KMS-11 (cell line): ENCODE results near the gene FBXO41.

Experiments
- H2AFZ ChIP-seq: fragments of 200-600 bp; sonication (generic); 2 replicates; pipeline ENCODE4 v1.6.1; 2016; ENCODE audit warnings: antibody characterized with exemption, mixed run types, low read depth
- H3K27ac ChIP-seq: fragments of 200-600 bp; sonication (generic); 2 replicates; pipeline ENCODE4 v1.6.1; 2016; ENCODE audit warnings: mild to moderate bottlenecking, mixed run types
- H3K27me3 ChIP-seq: fragments of 200-600 bp; sonication (generic); 2 replicates; pipeline ENCODE4 v1.6.1; 2017; ENCODE audit warnings: mild to moderate bottlenecking, low read depth, mixed run types, moderate library complexity; ENCODE audit not compliant: insufficient read depth
- H3K36me3 ChIP-seq: fragments of 200-600 bp; sonication (generic); 2 replicates; pipeline ENCODE4 v1.6.1; 2017; ENCODE audit warnings: mild to moderate bottlenecking, mixed run types; ENCODE audit not compliant: insufficient read depth
- H3K4me1 ChIP-seq: fragments of 200-600 bp; sonication (generic); 2 replicates; pipeline ENCODE4 v1.6.1; 2016; ENCODE audit warnings: mild to moderate bottlenecking, low read depth, mixed run types; ENCODE audit not compliant: poor library complexity, severe bottlenecking
- H3K4me2 ChIP-seq: fragments of 200-600 bp; sonication (generic); 2 replicates; pipeline ENCODE4 v1.7.0; 2016; ENCODE audit warnings: mild to moderate bottlenecking, mixed run types
- H3K4me3 ChIP-seq: fragments of 200-600 bp; sonication (generic); IDR thresholded peaks from 2 replicates; pipeline ENCODE4 v1.6.1; 2017; ENCODE audit warnings: low read depth, low read length, mixed read lengths; ENCODE audit not compliant: insufficient read depth
- H3K79me2 ChIP-seq: fragments of 200-600 bp; sonication (generic); 2 replicates; pipeline ENCODE4 v1.6.1; 2016; ENCODE audit warnings: low read depth, mixed run types; ENCODE audit not compliant: insufficient read depth
- H3K9ac ChIP-seq: fragments of 200-600 bp; sonication (generic); 2 replicates; pipeline ENCODE4 v1.6.1; 2016; ENCODE audit warnings: mild to moderate bottlenecking, mixed run types
- H4K20me1 ChIP-seq: fragments of 200-600 bp; sonication (generic); 2 replicates; pipeline ENCODE4 v1.6.1; 2016; ENCODE audit warnings: mild to moderate bottlenecking, mixed run types; ENCODE audit not compliant: insufficient read depth
- TF ChIP-seq, protein P1 (sequence below): fragments of 200-600 bp; sonication (generic); conservative IDR thresholded peaks from 2 replicates; pipeline ENCODE4 v1.6.1; 2017; ENCODE audit warnings: low read depth, mild to moderate bottlenecking, antibody characterized with exemption, low read length, moderate library complexity, mixed read lengths

The FBXO41 gene

DNA sequence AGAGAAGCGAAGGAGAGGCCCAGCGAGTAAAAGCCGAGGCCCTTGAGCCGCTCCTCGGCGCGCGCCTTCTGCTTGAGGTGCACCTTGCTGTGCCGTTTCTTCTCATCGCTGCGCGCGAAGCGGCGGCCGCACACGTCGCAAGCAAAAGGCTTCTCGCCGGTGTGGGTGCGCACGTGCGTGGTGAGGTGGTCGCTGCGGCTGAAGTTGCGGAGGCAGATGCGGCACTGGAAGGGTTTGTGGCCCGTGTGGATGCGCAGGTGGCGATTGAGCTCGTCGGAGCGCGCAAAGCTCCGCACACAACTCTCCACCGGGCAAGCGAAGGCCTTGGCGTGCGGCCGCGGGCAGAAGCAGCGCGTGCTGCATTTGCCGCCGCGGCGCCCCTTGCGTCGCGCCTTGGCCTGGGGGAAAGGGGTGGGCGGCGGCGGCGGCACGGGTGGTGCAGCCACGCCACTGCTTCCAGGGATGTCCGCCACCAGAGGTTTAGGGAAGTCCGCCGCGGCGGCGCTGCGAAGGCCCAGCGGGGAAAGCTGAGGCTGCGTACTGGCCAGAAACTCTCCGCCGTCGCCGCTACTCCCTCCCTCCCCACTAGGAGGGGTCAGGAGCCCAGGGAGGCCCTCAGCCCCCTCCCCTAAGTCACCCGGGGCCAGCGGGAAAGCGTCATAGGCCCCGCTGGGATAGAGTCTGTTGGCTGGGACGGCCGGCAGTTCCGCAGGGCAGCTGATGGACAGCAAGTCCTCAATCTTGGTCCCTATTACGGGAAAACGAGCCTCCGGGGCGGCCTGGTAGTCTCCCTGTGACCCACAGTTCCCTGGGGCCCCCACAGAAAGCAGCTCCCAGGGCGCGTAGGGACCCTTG lies 7.4 kb upstream of the FBXO41 start:
- Histone ChIP-seq H3K27ac (no peak overlapping the region), H3K4me2 (no peak overlapping the region), H3K4me1 (no peaks in the 10 kb centered on the region), H3K4me3 (no peak overlapping the region), H3K36me3 (no peaks in the 10 kb centered on the region), H4K20me1 (no peaks in the 10 kb centered on the region), H3K9ac (no peak overlapping the region), H3K27me3 (peaks cover 34% of the 10 kb centered on the region; the same call in 1 of the 2 replicates), H2AFZ (no peak overlapping the region), H3K79me2 (no peaks in the 10 kb centered on the region)
- TF ChIP-seq, protein P1, sequence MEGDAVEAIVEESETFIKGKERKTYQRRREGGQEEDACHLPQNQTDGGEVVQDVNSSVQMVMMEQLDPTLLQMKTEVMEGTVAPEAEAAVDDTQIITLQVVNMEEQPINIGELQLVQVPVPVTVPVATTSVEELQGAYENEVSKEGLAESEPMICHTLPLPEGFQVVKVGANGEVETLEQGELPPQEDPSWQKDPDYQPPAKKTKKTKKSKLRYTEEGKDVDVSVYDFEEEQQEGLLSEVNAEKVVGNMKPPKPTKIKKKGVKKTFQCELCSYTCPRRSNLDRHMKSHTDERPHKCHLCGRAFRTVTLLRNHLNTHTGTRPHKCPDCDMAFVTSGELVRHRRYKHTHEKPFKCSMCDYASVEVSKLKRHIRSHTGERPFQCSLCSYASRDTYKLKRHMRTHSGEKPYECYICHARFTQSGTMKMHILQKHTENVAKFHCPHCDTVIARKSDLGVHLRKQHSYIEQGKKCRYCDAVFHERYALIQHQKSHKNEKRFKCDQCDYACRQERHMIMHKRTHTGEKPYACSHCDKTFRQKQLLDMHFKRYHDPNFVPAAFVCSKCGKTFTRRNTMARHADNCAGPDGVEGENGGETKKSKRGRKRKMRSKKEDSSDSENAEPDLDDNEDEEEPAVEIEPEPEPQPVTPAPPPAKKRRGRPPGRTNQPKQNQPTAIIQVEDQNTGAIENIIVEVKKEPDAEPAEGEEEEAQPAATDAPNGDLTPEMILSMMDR = no peak

DNA sequence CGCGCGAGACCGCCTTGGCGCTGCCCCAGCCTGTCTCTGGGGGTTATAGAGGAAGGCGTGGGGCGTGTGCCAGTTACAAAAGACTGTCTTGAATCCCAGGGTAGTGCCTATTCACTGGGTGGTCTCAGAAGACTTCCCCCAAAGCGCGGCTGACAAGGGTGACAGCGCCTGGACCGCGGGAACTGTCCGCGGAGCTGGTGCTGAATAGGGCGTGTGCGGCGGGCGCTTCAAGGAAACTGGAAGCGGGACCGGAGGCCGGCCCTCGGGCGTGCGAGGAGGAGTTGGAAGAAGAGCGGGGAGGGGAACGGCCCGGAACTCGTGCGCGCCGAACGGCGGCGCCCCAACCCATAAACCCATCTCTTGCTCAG lies 6.8 kb upstream of the FBXO41 start:
- TF ChIP-seq, protein P1 = no peak
- no peak overlapping the region for H2AFZ ChIP-seq
- H3K9ac ChIP-seq = no peak overlapping the region
- no peaks in the 10 kb centered on the region for H3K36me3 ChIP-seq
- H3K27ac ChIP-seq = no peak overlapping the region
- no peaks in the 10 kb centered on the region for H3K79me2 ChIP-seq
- H4K20me1 ChIP-seq = no peaks in the 10 kb centered on the region
- H3K4me2 ChIP-seq = no peak overlapping the region
- no peaks in the 10 kb centered on the region for H3K4me1 ChIP-seq
- no peak overlapping the region for H3K4me3 ChIP-seq
- peaks cover 28% of the 10 kb centered on the region; the same call in 1 of the 2 replicates for H3K27me3 ChIP-seq

DNA sequence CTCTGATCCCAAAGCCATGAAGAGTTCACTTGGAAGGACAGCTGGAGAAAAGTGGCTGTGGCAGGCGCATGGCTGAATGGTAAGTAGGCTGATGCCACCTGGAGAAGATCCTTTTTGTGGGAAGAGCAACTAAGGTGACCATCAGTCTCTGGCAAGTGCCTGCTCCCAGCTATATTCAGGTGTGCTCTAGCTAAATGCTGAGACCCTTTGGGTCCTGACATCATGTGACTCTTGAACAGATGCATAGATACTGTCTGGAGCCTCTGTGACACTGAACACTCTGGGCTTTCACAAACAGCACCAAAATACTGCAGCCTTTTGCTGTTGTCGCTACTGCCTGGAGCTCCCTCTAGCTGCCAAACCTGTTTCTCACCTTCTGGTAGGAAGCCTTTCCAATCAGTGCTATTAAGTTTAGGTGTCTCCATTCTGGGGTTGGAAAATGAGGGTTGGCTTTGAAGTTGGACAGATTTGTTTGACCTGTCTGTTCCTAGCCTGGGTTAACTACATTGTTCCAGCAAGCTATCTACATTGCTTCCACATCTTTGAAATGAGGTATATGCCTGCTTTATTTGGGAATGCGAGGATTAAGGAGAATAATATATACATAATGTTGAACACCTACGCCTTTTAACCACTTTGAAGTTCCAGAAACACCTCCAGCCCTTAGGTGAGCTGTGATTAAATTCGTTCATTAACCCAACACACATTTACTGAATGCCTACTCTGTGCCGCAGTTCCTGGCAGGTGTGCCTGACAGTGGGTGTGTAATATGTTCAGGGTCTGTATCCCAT lies 6.0 kb upstream of the FBXO41 start:
- H3K4me3 ChIP-seq = no peak overlapping the region
- no peaks in the 10 kb centered on the region for H4K20me1 ChIP-seq
- no peak overlapping the region for H3K27ac ChIP-seq
- H3K9ac ChIP-seq = no peak overlapping the region
- H3K36me3 ChIP-seq = no peaks in the 10 kb centered on the region
- H3K4me2 ChIP-seq = no peak overlapping the region
- TF ChIP-seq, protein P1 = peak; percentile 83
- H3K4me1 ChIP-seq = peaks cover 5% of the 10 kb centered on the region
- no peaks in the 10 kb centered on the region for H3K79me2 ChIP-seq
- no peak overlapping the region for H2AFZ ChIP-seq
- peaks cover 20% of the 10 kb centered on the region; the same call in 1 of the 2 replicates for H3K27me3 ChIP-seq

DNA sequence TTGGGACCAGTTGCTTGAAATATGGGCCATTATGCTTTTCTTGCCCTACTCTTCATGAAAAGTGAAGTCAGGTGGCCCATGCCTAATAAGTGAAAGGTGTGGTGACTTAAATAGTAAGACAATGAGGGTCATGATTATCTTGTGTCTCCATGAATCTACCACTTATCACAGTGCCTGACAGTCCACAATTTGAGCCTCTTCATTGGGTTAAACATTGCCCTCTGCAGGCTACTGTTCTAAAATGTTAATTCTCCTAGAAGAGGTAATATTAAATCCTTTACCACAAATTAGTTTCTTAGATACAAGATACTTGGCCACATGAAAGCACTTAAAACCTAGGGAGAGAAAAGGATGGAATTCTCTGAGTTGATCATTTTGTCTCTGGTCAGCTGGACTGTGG lies 5.0 kb upstream of the FBXO41 start:
- Histone ChIP-seq H4K20me1 (no peaks in the 10 kb centered on the region), H3K79me2 (no peaks in the 10 kb centered on the region), H3K4me1 (peaks cover 10% of the 10 kb centered on the region), H3K4me2 (no peak overlapping the region), H3K36me3 (no peaks in the 10 kb centered on the region), H3K27ac (no peak overlapping the region), H3K9ac (no peak overlapping the region), H3K4me3 (no peak overlapping the region), H2AFZ (no peak overlapping the region), H3K27me3 (peaks cover 16% of the 10 kb centered on the region; the same call in 1 of the 2 replicates)
- TF ChIP-seq, protein P1 = no peak
